WI38 (cell line): ENCODE data around the gene NFASC.

Source experiments
- H3K4me3 ChIP-seq: 2 replicates; pipeline ENCODE4 v1.5.1; 2011; ENCODE audit warnings: low read depth, mild to moderate bottlenecking, control low read depth, low read length
- CTCF ChIP-seq: IDR thresholded peaks from 2 replicates; pipeline ENCODE4 v1.5.1; 2012; ENCODE audit warnings: low read depth, mild to moderate bottlenecking, control low read depth, low read length

Gene NFASC

GRCh38 chr1:205047764-205048231 lies 177.1 kb downstream of the NFASC start:
- TF ChIP-seq CTCF = no peak
- H3K4me3 ChIP-seq = no peak overlapping the region

GRCh38 chr1:205048382-205048781 lies 177.7 kb downstream of the NFASC start:
- no peak overlapping the region for H3K4me3 ChIP-seq
- TF ChIP-seq CTCF = no peak

GRCh38 chr1:205049479-205049878 lies 178.8 kb downstream of the NFASC start:
- no peak for TF ChIP-seq CTCF
- H3K4me3 ChIP-seq = no peak overlapping the region

GRCh38 chr1:205052690-205053089 lies 182.0 kb downstream of the NFASC start:
- TF ChIP-seq CTCF = no peak
- H3K4me3 ChIP-seq = no peak overlapping the region

GRCh38 chr1:205053296-205053695 lies 182.6 kb downstream of the NFASC start:
- H3K4me3 ChIP-seq = no peak overlapping the region

GRCh38 chr1:205054013-205054412 lies 183.4 kb downstream of the NFASC start:
- no peak overlapping the region for H3K4me3 ChIP-seq
- TF ChIP-seq CTCF = no peak

More at GRCh38 chr1:205053296-205053695, 182.6 kb downstream of the NFASC start:
- no peak for TF ChIP-seq CTCF

GRCh38 chr1:205056188-205056611 lies 185.5 kb downstream of the NFASC start:
- TF ChIP-seq CTCF = no peak

More at GRCh38 chr1:205056188-205056611, 185.5 kb downstream of the NFASC start:
- no peak overlapping the region for H3K4me3 ChIP-seq
